ENCODE results near the gene GABPA.
"Not testable (repeated sequence)": the region's sequence is repeated elsewhere in the genome, so short reads cannot be mapped to it uniquely, and the experiment has no call there.

The GABPA gene

GRCh38 chr21:25742900-25743299 is 8.1 kb downstream of the GABPA start:
- no peak for DNase-seq

- DNase-seq, result no peak
Observed at GRCh38 chr21:25744854-25745253, 10.1 kb downstream of the GABPA start.

- DNase-seq, result no peak
Observed at GRCh38 chr21:25750085-25750484, 15.3 kb downstream of the GABPA start.

GRCh38 chr21:25752416-25752815 is 17.6 kb downstream of the GABPA start:
- DNase-seq, result no peak

- no peak for DNase-seq
Observed at GRCh38 chr21:25756190-25756932, 21.6 kb downstream of the GABPA start.

GRCh38 chr21:25757531-25757930 is 22.8 kb downstream of the GABPA start:
- no peak for DNase-seq

GRCh38 chr21:25759573-25759972 is 24.8 kb downstream of the GABPA start:
- no peak for DNase-seq

GRCh38 chr21:25760061-25760460 is 25.3 kb downstream of the GABPA start:
- DNase-seq, result no peak

- DNase-seq, result no peak
Observed at GRCh38 chr21:25760677-25761076, 25.9 kb downstream of the GABPA start.

- DNase-seq, result no peak
Observed at GRCh38 chr21:25764065-25764464, 29.3 kb downstream of the GABPA start.

GRCh38 chr21:25767921-25768320 is 33.1 kb downstream of the GABPA start:
- DNase-seq, result no peak

- DNase-seq, result no peak
Observed at GRCh38 chr21:25772686-25773085, 37.9 kb downstream of the GABPA start.

GRCh38 chr21:25776440-25776839 is 41.7 kb downstream of the GABPA start:
- no peak for DNase-seq

GRCh38 chr21:25778126-25778875 is 43.5 kb downstream of the GABPA start:
- DNase-seq, result not testable (repeated sequence)

- DNase-seq, result no peak
Observed at GRCh38 chr21:25788677-25789076, 53.9 kb downstream of the GABPA start.

- no peak for DNase-seq
Observed at GRCh38 chr21:25790122-25790877, 55.5 kb downstream of the GABPA start.

- DNase-seq, result no peak
Observed at GRCh38 chr21:25790878-25791204, 56.1 kb downstream of the GABPA start.

- DNase-seq, result no peak
Observed at GRCh38 chr21:25791319-25791718, 56.5 kb downstream of the GABPA start.

GRCh38 chr21:25801217-25802014 is 66.6 kb downstream of the GABPA start:
- peak; percentile 75 for DNase-seq

- DNase-seq, result no peak
Observed at GRCh38 chr21:25806060-25806459, 71.3 kb downstream of the GABPA start.

GRCh38 chr21:25807191-25807590 is 72.4 kb downstream of the GABPA start:
- no peak for DNase-seq

GRCh38 chr21:25809013-25809412 is 74.2 kb downstream of the GABPA start:
- no peak for DNase-seq

- DNase-seq, result no peak
Observed at GRCh38 chr21:25811186-25811585, 76.4 kb downstream of the GABPA start.

Measured in activated T-cell treated with anti-CD3 and anti-CD28 coated beads for 4 hours (primary cell).